Chondrocyte (in vitro differentiated cells): ENCODE data around the gene ESR1. TPM values are rescaled to one million over a fixed set of nuclear protein-coding genes. Genes with fewer than 3 reads are reported as not detected.
"Not testable (repeated sequence)": the region's sequence is repeated elsewhere in the genome, so short reads cannot be mapped to it uniquely, and the experiment has no call there.

Experiments used
- DNase-seq: peaks from one replicate; pipeline ENCODE4 v3.0.0; 2021; ENCODE audit warnings: mixed read lengths, low spot score
- H3K27ac Mint-ChIP-seq: one replicate; pipeline ENCODE4 v1.8.0; 2021; ENCODE audit warnings: mild to moderate bottlenecking, moderate library complexity, mixed read lengths; ENCODE audit not compliant: unreplicated experiment
- H3K27me3 Mint-ChIP-seq: 2 replicates; pipeline ENCODE4 v1.8.0; 2021; ENCODE audit warnings: low read depth, mixed read lengths
- H3K36me3 Mint-ChIP-seq: 2 replicates; pipeline ENCODE4 v1.8.0; 2021; ENCODE audit warnings: low read depth, mixed read lengths
- H3K4me1 Mint-ChIP-seq: 2 replicates; pipeline ENCODE4 v1.8.0; 2021; ENCODE audit warnings: low read depth, mild to moderate bottlenecking, mixed read lengths
- H3K4me3 Mint-ChIP-seq: one replicate; pipeline ENCODE4 v1.8.0; 2021; ENCODE audit warnings: mild to moderate bottlenecking, moderate library complexity, mixed read lengths; ENCODE audit not compliant: unreplicated experiment
- H3K9me3 Mint-ChIP-seq: 2 replicates; pipeline ENCODE4 v1.8.0; 2021; ENCODE audit warnings: low read depth, mixed read lengths
- CTCF ChIP-seq: fragments of 200-600 bp; sonication (generic); IDR thresholded peaks from 2 replicates; pipeline ENCODE4 v1.5.0; 2021; ENCODE audit warnings: antibody characterized with exemption, mild to moderate bottlenecking, moderate library complexity
- total RNA-seq: library from RNA; stranded (reverse); gene quantifications from 3 replicates; pipeline ENCODE4 v1.2.1, GENCODE V29; 2021

ESR1 gene
- total RNA-seq, 1 donor from 2014 or later = not detected

GRCh38 chr6:152012227-152012626, 204.7 kb downstream of the ESR1 start:
- no peak for DNase-seq
- no peak overlapping the region for H3K4me3 Mint-ChIP-seq
- H3K27ac Mint-ChIP-seq = no peak overlapping the region
- H3K4me1 Mint-ChIP-seq = no peaks in the 10 kb centered on the region
- no peaks in the 10 kb centered on the region for H3K36me3 Mint-ChIP-seq
- H3K27me3 Mint-ChIP-seq = peaks cover 12% of the 10 kb centered on the region
- peaks cover 4% of the 10 kb centered on the region for H3K9me3 Mint-ChIP-seq
- no peak for TF ChIP-seq CTCF

- Mint-ChIP-seq H3K9me3 (peaks cover 9% of the 10 kb centered on the region), H3K27ac (no peak overlapping the region), H3K4me1 (no peaks in the 10 kb centered on the region), H3K36me3 (no peaks in the 10 kb centered on the region), H3K4me3 (no peak overlapping the region), H3K27me3 (no peaks in the 10 kb centered on the region)
- no peak for DNase-seq
- TF ChIP-seq CTCF = no peak
Observed at GRCh38 chr6:152018876-152019275, 211.4 kb downstream of the ESR1 start.

GRCh38 chr6:152022303-152022702, 214.8 kb downstream of the ESR1 start:
- Mint-ChIP-seq H3K9me3 (peaks cover 7% of the 10 kb centered on the region), H3K36me3 (no peaks in the 10 kb centered on the region), H3K27ac (no peak overlapping the region), H3K4me3 (no peak overlapping the region), H3K27me3 (peaks cover 4% of the 10 kb centered on the region), H3K4me1 (no peaks in the 10 kb centered on the region)
- no peak for DNase-seq
- no peak for TF ChIP-seq CTCF

- Mint-ChIP-seq H3K4me1 (no peaks in the 10 kb centered on the region), H3K27ac (no peak overlapping the region), H3K27me3 (peaks cover 4% of the 10 kb centered on the region)
Observed at GRCh38 chr6:152023613-152024012, 216.1 kb downstream of the ESR1 start.

GRCh38 chr6:152026291-152026690, 218.8 kb downstream of the ESR1 start:
- Mint-ChIP-seq H3K4me3 (no peak overlapping the region), H3K27ac (no peak overlapping the region), H3K4me1 (no peaks in the 10 kb centered on the region), H3K9me3 (peaks cover 10% of the 10 kb centered on the region), H3K27me3 (peaks cover 4% of the 10 kb centered on the region), H3K36me3 (no peaks in the 10 kb centered on the region)
- DNase-seq = no peak
- no peak for TF ChIP-seq CTCF

More at GRCh38 chr6:152023613-152024012, 216.1 kb downstream of the ESR1 start:
- H3K4me3 Mint-ChIP-seq = no peak overlapping the region
- H3K9me3 Mint-ChIP-seq = peaks cover 7% of the 10 kb centered on the region
- no peaks in the 10 kb centered on the region for H3K36me3 Mint-ChIP-seq
- TF ChIP-seq CTCF = no peak
- no peak for DNase-seq

GRCh38 chr6:152026744-152027143, 219.3 kb downstream of the ESR1 start:
- peaks cover 10% of the 10 kb centered on the region for H3K9me3 Mint-ChIP-seq
- not testable (repeated sequence) for H3K27me3 Mint-ChIP-seq, H3K4me1 Mint-ChIP-seq, H3K4me3 Mint-ChIP-seq, H3K27ac Mint-ChIP-seq, DNase-seq, H3K36me3 Mint-ChIP-seq

GRCh38 chr6:152033765-152034164, 226.3 kb downstream of the ESR1 start:
- H3K27me3 Mint-ChIP-seq, DNase-seq, H3K4me3 Mint-ChIP-seq, H3K36me3 Mint-ChIP-seq, H3K27ac Mint-ChIP-seq, H3K4me1 Mint-ChIP-seq: not testable (repeated sequence)
- H3K9me3 Mint-ChIP-seq = peaks cover 14% of the 10 kb centered on the region
